ENCODE data around the gene CASQ1. TPM values are rescaled to one million over a fixed set of nuclear protein-coding genes. Genes with fewer than 3 reads are reported as not detected.

CASQ1 gene
- total RNA-seq, 2 donors from 2014 or later = not detected

- Histone ChIP-seq H3K27ac (no peak overlapping the region), H3K4me3 (no peak overlapping the region), H3K36me3 (replicated peaks in 1 of 2; ENCODE audit: insufficient read depth in 1 of 2, low read depth in 2 of 2) (no peaks in the 10 kb centered on the region), H3K4me1 (no peaks in the 10 kb centered on the region), H3K27me3 (no peaks in the 10 kb centered on the region), H3K9me3 (no peaks in the 10 kb centered on the region)
- intact Hi-C loops (cut with DNase I) = no loop called here
- 86 to 93% methylated on average over 3 of the region's 3 CpGs for whole genome bisulfite sequencing, 2 donors
- ATAC-seq (no peak), DNase-seq (no peak)
- no peak for TF ChIP-seq CTCF (IDR thresholded peaks at IDR 0.05)
- TF ChIP-seq POLR2A (IDR thresholded peaks at IDR 0.05) = no peak
These were observed 42.3 kb upstream of the CASQ1 start for GRCh38 chr1:160148121-160148520.

- H3K9me3 ChIP-seq = no peaks in the 10 kb centered on the region
- DNase-seq (no peak), ATAC-seq (no peak)
- no peaks in the 10 kb centered on the region for H3K27me3 ChIP-seq
- no peak overlapping the region for H3K27ac ChIP-seq
- H3K36me3 ChIP-seq (replicated peaks in 1 of 2; ENCODE audit: insufficient read depth in 1 of 2, low read depth in 2 of 2) = no peaks in the 10 kb centered on the region
- no peak for TF ChIP-seq CTCF (IDR thresholded peaks at IDR 0.05)
- no peak for TF ChIP-seq POLR2A (IDR thresholded peaks at IDR 0.05)
- intact Hi-C loops (cut with DNase I) = no loop called here
- H3K4me1 ChIP-seq = no peaks in the 10 kb centered on the region
- no peak overlapping the region for H3K4me3 ChIP-seq
These were observed 41.1 kb upstream of the CASQ1 start for GRCh38 chr1:160149233-160149632.

GRCh38 chr1:160149716-160150115, 40.7 kb upstream of the CASQ1 start:
- ATAC-seq = no peak
- DNase-seq = no peak
- intact Hi-C loops (cut with DNase I) = no loop called here
- Histone ChIP-seq H3K4me1 (no peaks in the 10 kb centered on the region), H3K27me3 (no peaks in the 10 kb centered on the region), H3K9me3 (no peaks in the 10 kb centered on the region), H3K36me3 (replicated peaks in 1 of 2; ENCODE audit: insufficient read depth in 1 of 2, low read depth in 2 of 2) (no peaks in the 10 kb centered on the region), H3K27ac (no peak overlapping the region), H3K4me3 (no peak overlapping the region)
- 77 to 87% methylated on average over 2 of the region's 2 CpGs for WGBS, 2 donors
- TF ChIP-seq CTCF (IDR thresholded peaks at IDR 0.05) = no peak
- no peak for TF ChIP-seq POLR2A (IDR thresholded peaks at IDR 0.05)

GRCh38 chr1:160151303-160151702, 39.1 kb upstream of the CASQ1 start, which contains the start of gene ATP1A4:
Gene ATP1A4, plus strand, starts transcription at chr1:160151603. Its CDS starts 438 bp downstream, at chr1:160152041.
- no peaks in the 10 kb centered on the region for H3K27me3 ChIP-seq
- 80 to 82% methylated on average over 6 of the region's 6 CpGs for WGBS, 2 donors
- no peak within 1 kb of the TSS for H3K27ac ChIP-seq
- intact Hi-C loops (cut with DNase I) = no loop called here
- TF ChIP-seq POLR2A (IDR thresholded peaks at IDR 0.05) (no peak), CTCF (IDR thresholded peaks at IDR 0.05) (no peak)
- H3K36me3 ChIP-seq (replicated peaks in 1 of 2; ENCODE audit: insufficient read depth in 1 of 2, low read depth in 2 of 2) = no peaks in the 10 kb centered on the region
- DNase-seq (no peak), ATAC-seq (no peak)
- no peaks in the 10 kb centered on the region for H3K4me1 ChIP-seq
- no peak within 1 kb of the TSS for H3K4me3 ChIP-seq
- H3K9me3 ChIP-seq = no peaks in the 10 kb centered on the region

- H3K4me3 ChIP-seq = no peak overlapping the region
- ATAC-seq = no peak
- 61 to 81% methylated on average over 3 of the region's 3 CpGs for WGBS, 2 donors
- intact Hi-C loops (cut with DNase I) = no loop called here
- H3K27ac ChIP-seq = no peak overlapping the region
- DNase-seq = no peak
- no peaks in the 10 kb centered on the region for H3K9me3 ChIP-seq
- H3K4me1 ChIP-seq = peaks cover 2% of the 10 kb centered on the region
- TF ChIP-seq CTCF (IDR thresholded peaks at IDR 0.05) = no peak
- TF ChIP-seq POLR2A (IDR thresholded peaks at IDR 0.05) = no peak
- no peaks in the 10 kb centered on the region for H3K27me3 ChIP-seq
- no peaks in the 10 kb centered on the region for H3K36me3 ChIP-seq (replicated peaks in 1 of 2; ENCODE audit: insufficient read depth in 1 of 2, low read depth in 2 of 2)
These were observed 35.6 kb upstream of the CASQ1 start for GRCh38 chr1:160154790-160155189.

Measured in body of pancreas (tissue), 4 donors.